GM18861 (cell line): ENCODE measurements around the gene CST7.
"Not testable (repeated sequence)": the region's sequence is repeated elsewhere in the genome, so short reads cannot be mapped to it uniquely, and the experiment has no call there.

ENCODE experiments used
- ATAC-seq: cut with Tn5 transposase; IDR thresholded peaks from one replicate; pipeline ENCODE4 v1.9.1; 2021; ENCODE audit not compliant: unreplicated experiment

Gene CST7

GRCh38 chr20:24948939-24949679 lies at the start of gene CST7:
Gene CST7 (plus strand): TSS chr20:24949269. CDS start chr20:24949506, 237 bp downstream.
- peak; percentile 49 for ATAC-seq

- ATAC-seq: no peak
Measured at GRCh38 chr20:24906806-24907205, 42.3 kb upstream of the CST7 start.

- no peak for ATAC-seq
Measured at GRCh38 chr20:24908642-24909041, 40.4 kb upstream of the CST7 start.

GRCh38 chr20:24909086-24909780 lies 39.8 kb upstream of the CST7 start:
- ATAC-seq: no peak

GRCh38 chr20:24909861-24910260 lies 39.2 kb upstream of the CST7 start:
- ATAC-seq: no peak

- no peak for ATAC-seq
Measured at GRCh38 chr20:24910461-24910860, 38.6 kb upstream of the CST7 start.

- ATAC-seq: no peak
Measured at GRCh38 chr20:24911461-24911860, 37.6 kb upstream of the CST7 start.

GRCh38 chr20:24912397-24913075 lies 36.5 kb upstream of the CST7 start:
- ATAC-seq: no peak

- no peak for ATAC-seq
Measured at GRCh38 chr20:24913076-24913628, 35.9 kb upstream of the CST7 start.

GRCh38 chr20:24914388-24915241 lies 34.5 kb upstream of the CST7 start:
- no peak for ATAC-seq

GRCh38 chr20:24915440-24915839 lies 33.6 kb upstream of the CST7 start:
- no peak for ATAC-seq

- no peak for ATAC-seq
Measured at GRCh38 chr20:24915892-24916291, 33.2 kb upstream of the CST7 start.

- no peak for ATAC-seq
Measured at GRCh38 chr20:24916412-24916811, 32.7 kb upstream of the CST7 start.

- no peak for ATAC-seq
Measured at GRCh38 chr20:24917056-24917455, 32.0 kb upstream of the CST7 start.

- no peak for ATAC-seq
Measured at GRCh38 chr20:24917797-24918578, 31.1 kb upstream of the CST7 start.

GRCh38 chr20:24918579-24919566 lies 30.2 kb upstream of the CST7 start:
- ATAC-seq: no peak

GRCh38 chr20:24919665-24920064 lies 29.4 kb upstream of the CST7 start:
- not testable (repeated sequence) for ATAC-seq

- ATAC-seq: not testable (repeated sequence)
Measured at GRCh38 chr20:24920706-24921105, 28.4 kb upstream of the CST7 start.

GRCh38 chr20:24929259-24929658 lies 19.8 kb upstream of the CST7 start:
- not testable (repeated sequence) for ATAC-seq
